ENCODE data around the gene CALR.

The CALR gene

GRCh38 chr19:12984143-12984627, 45.8 kb downstream of the CALR start:
- DNase-seq: no peak

- DNase-seq: no peak
These were observed 46.3 kb downstream of the CALR start for GRCh38 chr19:12984683-12985048.

GRCh38 chr19:12985049-12985776, 46.8 kb downstream of the CALR start:
- no peak for DNase-seq

- no peak for DNase-seq
These were observed 48.3 kb downstream of the CALR start for GRCh38 chr19:12986726-12987125.

GRCh38 chr19:12987190-12987589, 48.8 kb downstream of the CALR start:
- DNase-seq: no peak

- no peak for DNase-seq
These were observed 49.4 kb downstream of the CALR start for GRCh38 chr19:12987781-12988180.

- no peak for DNase-seq
These were observed 52.0 kb downstream of the CALR start for GRCh38 chr19:12990431-12990830.

- DNase-seq: no peak
These were observed 52.4 kb downstream of the CALR start for GRCh38 chr19:12990853-12991252.

GRCh38 chr19:12991296-12991695, 52.9 kb downstream of the CALR start:
- DNase-seq: no peak

- no peak for DNase-seq
These were observed 54.3 kb downstream of the CALR start for GRCh38 chr19:12992729-12993128.

- no peak for DNase-seq
These were observed 55.2 kb downstream of the CALR start for GRCh38 chr19:12993562-12993961.
